Right lobe of liver (tissue), 4 donors: ENCODE results near the gene CFAP46.

Experiments used
- POLR2A ChIP-seq: fragments of 450-650 bp; IDR thresholded peaks from one replicate; pipeline ENCODE4 v1.6.1; 2017; ENCODE audit warnings: antibody characterized with exemption, mild to moderate bottlenecking
- TF ChIP-seq, protein P1 (sequence below), 4 donors: fragments of 200-600 bp in 3 of 4; fragments of 450-650 bp in 1 of 4; IDR thresholded peaks; one replicate each; pipeline versions ENCODE4 v1.5.1 to v1.8.0; 2016 to 2022; ENCODE audit warnings: antibody characterized with exemption in 4 of 4, mild to moderate bottlenecking in 2 of 4
- donor health status: DM: no; HTN: no; CAD: no.
- donor health status: DM: no; HTN: no; CAD: no.
- donor health status: DM: no; HTN: yes; CAD: no.

DNA sequence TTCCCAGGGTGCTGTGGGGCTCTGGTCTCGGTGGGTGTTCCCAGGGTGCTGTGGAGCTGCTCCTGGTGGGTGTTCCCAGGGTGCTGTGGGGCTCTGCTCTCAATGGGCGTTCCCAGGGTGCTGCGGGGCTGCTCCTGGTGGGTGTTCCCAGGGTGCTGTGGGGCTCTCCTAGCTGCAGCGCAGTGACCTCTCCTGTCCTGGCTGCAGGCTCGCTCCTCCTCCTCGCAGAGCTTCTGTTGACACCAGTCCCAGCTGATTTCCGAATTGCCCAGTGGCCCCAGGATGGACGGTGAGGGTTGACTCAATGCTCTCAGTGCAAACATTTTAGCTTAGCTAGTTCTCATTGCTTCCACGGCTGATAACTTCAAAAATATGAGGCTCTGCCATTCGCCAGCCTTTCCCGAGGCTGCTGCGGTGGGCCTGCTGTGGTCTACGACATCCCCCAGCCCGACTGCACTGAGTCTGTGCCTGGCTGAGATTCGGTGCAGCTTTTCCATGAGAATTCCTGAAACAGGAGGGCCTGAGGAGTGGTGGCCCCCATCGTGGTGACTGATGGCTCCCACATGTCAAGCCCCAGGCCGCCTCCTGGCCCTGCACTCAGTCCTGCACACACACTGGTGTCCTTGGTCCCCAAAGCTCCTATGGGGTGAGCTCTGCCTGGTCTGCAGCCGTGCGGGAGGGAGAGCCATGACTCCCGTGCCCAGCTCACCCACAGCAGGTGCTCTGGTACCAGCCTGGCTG, 98.1 kb downstream of the CFAP46 start:
- TF ChIP-seq, protein P1, sequence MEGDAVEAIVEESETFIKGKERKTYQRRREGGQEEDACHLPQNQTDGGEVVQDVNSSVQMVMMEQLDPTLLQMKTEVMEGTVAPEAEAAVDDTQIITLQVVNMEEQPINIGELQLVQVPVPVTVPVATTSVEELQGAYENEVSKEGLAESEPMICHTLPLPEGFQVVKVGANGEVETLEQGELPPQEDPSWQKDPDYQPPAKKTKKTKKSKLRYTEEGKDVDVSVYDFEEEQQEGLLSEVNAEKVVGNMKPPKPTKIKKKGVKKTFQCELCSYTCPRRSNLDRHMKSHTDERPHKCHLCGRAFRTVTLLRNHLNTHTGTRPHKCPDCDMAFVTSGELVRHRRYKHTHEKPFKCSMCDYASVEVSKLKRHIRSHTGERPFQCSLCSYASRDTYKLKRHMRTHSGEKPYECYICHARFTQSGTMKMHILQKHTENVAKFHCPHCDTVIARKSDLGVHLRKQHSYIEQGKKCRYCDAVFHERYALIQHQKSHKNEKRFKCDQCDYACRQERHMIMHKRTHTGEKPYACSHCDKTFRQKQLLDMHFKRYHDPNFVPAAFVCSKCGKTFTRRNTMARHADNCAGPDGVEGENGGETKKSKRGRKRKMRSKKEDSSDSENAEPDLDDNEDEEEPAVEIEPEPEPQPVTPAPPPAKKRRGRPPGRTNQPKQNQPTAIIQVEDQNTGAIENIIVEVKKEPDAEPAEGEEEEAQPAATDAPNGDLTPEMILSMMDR (IDR thresholded peaks at IDR 0.05), result no peak
- no peak for TF ChIP-seq POLR2A
